HG03108 (cell line): Measurements from ENCODE around the gene UBE2K.
"Not testable (repeated sequence)": the region's sequence is repeated elsewhere in the genome, so short reads cannot be mapped to it uniquely, and the experiment has no call there.

Experiments used
- ATAC-seq: cut with Tn5 transposase; IDR thresholded peaks from one replicate; pipeline ENCODE4 v1.9.1; 2021; ENCODE audit warnings: moderate library complexity; ENCODE audit not compliant: unreplicated experiment

UBE2K gene

DNA sequence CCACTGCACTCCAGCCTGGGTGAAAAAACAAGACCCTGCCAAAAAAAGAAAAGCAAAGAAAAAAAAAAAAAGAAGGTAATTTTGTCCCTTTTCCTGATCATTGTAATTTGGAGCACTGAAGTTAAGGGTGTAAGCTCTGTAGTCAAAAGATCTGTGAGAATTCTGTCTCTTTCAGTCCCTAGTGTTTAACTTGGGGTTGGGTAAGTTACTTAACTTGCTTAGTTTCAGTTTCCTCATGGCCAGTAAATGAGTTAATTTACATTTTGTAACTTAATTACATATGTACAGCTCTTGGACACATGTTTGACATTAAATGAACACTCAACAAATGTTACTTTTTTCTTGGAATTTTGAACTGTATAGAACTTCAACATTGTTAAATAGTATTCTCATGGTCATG is 10.9 kb upstream of the UBE2K start:
- ATAC-seq: no peak

DNA sequence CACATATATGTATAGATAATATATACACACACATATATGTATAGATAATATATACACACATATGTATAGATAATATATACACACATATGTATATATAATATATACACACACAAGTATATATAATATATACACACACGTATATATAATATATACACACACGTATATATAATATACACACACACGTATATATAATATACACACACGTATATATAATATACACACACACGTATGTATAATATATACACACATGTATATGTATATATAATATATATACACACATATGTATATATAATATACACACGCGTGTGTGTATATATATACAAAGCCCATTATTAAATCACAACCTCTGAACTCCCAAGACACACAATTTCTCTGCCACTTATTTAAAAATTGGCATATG is 8.0 kb upstream of the UBE2K start:
- ATAC-seq: no peak

- peak; percentile 24 for ATAC-seq
These were observed 581 bp downstream of the UBE2K start for GRCh38 chr4:39698424-39699009.

DNA sequence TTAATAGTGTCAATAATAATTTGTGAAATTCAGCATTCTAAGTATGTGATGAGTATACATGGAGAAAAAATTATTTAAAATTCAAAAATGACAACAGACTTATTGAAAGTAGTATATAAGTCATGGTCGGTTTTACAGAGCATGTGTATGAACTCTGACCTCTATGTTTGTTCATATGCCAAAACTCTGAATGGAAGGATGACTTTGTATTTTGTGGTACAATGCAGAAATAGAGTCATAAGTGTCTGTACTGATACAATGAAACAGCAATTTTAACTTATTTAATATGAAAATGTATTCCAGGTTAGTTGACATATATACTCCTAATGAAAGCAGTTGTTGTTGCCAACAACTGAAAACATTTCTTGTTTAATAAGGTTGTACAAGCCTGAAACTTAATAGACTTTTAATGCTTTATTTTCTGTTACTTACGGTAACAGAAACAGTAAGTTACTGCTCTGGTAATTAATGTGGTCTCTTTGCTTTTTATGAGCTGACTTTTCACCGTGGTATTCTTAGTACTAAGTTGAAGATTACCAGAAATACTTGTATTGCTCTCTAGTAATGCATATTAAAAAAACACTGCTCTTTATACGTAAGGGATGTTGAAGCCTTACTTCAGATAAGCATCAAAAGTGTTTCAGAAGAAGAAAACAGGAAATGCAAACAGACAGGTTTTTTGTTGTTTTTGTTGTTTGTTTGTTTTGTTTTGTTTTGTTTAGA is 1.9 kb downstream of the UBE2K start:
- no peak for ATAC-seq

DNA sequence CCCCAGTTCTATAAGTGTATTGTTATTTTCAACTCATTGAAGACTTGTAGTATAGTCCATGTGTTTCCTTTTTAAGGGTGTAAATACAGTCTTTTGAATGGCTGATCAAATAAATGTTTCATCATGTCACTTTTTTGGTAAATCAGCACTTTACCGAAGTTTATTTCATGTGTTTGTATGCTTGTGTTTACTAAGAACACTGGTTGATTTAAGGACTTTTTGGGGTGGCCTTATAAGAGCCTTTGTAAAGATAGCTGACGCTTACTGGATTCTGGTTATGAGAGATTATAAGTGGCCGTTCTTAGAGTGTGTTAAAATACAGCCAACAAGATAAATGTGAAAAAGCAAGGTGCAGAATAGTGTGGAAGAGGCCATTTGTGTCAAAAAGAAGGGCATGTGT is 2.6 kb downstream of the UBE2K start:
- no peak for ATAC-seq

DNA sequence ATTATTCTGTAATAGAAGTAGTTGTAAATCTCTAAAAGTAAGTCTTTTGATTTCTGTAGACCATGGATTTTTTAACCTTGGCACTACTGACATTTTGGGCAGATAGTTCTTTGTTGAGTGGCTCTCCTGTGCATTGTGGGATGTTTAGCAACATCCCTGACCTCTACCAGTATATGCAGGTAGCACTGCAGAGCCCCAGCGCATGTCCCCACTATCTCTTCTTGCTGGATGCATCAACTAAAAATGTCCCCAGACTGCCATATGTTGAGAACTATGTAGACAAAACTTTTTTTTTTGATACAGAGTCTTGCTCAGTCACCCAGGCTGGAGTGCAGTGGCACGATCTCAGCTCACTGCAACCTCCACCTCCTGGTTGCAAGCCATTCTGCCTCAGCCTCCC is 4.8 kb downstream of the UBE2K start:
- no peak for ATAC-seq

DNA sequence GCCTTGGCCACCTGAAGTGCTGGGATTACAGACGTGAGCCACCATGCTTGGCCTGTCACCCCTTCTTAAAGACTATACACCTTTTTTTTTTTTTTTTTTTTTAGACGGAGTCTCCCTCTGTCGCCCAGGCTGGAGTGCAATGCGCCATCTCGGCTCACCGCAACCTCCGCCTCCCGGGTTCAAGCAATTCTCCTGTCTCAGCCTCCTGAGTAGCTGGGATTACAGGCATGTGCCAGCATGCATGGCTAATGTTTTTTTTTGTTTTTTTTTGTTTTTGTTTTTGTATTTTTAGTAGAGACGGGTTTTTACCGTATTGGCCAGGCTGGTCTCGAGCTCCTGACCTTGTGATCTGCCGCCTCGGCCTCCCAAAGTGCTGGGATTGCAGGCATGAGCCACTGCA is 6.9 kb downstream of the UBE2K start:
- not testable (repeated sequence) for ATAC-seq

GRCh38 chr4:39706334-39706733 is 8.4 kb downstream of the UBE2K start:
- ATAC-seq: no peak

- no peak for ATAC-seq
These were observed 9.0 kb downstream of the UBE2K start for GRCh38 chr4:39706741-39707511.

- ATAC-seq: no peak
These were observed 12.4 kb downstream of the UBE2K start for GRCh38 chr4:39710098-39710896.

DNA sequence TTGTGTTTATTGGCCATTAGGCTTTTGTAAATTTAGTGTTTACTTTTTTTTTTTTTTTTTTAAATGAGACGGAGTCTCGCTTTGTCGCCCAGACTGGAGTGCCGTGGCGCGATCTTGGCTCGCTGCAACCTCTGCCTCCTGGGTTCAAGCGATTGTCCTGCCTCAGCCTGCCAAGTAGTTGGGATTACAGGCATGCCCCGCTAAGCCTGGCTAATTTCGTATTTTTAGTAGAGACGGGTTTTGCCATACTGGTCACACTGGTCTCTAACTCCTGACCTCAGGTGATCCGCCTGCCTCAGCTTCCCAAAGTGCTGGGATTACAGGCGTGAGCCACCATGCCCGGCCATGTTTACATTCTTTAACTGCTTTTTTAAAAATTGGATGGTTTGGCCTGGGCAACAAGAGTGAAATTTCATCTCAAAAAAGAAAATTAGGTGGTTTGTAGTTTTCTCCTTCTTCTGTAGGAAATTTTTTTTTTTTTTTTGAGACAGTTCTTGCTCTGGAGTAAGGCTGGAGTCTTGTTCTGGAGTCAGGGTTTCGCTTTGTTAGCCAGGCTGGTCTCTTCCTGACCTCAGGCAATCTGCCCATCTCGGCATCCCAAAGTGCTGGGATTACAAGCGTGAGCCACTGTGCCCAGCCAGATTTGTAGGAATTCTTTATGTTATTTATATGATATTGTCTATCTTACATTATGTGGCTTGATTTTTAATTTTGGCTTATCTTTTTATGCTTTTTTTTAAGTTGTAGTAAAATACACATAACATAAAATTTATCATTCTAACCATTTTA is 15.1 kb downstream of the UBE2K start:
- no peak for ATAC-seq

DNA sequence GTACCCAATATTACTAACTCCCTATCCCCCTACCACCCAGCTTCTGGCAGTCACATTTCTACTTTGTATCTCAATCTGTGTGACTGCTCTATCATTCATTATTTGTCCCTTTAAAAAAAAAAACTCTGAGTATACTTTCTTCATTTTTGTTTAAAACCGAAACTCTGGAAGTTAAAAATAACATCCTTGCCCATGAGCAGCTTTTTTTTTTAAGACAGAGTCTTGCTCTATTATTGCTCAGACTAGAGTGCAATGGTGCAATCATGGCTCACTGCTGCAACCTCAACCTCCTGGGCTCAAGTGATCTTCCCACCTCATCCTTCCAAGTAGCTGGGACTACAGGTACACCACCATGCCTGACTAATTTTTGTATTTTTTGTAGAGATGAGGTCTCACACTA is 15.8 kb downstream of the UBE2K start:
- ATAC-seq: no peak

DNA sequence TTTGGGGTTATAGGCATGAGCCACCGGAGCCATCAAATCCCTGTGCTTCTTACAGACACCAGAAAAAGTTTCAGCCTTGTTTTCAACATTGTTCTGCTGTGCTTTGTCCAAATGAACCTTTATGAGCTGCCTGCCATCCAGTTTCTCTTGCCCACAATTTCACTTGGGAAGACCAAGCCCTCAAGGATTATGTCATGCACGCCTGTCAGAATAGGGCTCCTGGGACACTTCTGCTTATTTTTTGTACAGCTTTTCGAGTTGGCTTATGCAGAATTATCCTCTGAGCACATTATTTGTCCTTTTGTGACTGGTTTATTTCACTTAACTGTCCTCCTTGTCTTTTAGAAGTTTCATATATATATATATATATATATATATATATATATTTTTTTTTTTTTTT is 16.2 kb downstream of the UBE2K start:
- ATAC-seq: no peak

GRCh38 chr4:39715788-39716187 is 17.9 kb downstream of the UBE2K start:
- no peak for ATAC-seq

DNA sequence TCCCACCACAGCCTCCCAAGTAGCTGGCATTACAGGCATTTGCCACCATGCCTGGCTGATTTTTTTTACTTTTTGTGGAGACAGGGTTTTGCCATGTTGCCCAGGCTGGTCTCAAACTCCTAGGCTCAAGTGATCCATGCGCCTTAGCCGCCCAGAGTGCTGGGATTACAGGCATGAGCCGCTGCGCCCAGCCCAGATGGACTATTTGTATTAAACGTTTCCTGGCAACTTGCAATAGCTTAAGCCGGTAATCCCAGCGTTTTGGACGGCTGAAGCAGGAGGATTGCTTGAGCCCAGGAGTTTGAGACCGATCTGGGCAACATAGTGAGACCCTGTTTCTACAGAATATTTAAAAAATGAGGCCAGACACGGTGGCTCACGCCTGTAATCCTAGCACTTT is 18.4 kb downstream of the UBE2K start:
- no peak for ATAC-seq

- not testable (repeated sequence) for ATAC-seq
These were observed 19.8 kb downstream of the UBE2K start for GRCh38 chr4:39717743-39718142.

DNA sequence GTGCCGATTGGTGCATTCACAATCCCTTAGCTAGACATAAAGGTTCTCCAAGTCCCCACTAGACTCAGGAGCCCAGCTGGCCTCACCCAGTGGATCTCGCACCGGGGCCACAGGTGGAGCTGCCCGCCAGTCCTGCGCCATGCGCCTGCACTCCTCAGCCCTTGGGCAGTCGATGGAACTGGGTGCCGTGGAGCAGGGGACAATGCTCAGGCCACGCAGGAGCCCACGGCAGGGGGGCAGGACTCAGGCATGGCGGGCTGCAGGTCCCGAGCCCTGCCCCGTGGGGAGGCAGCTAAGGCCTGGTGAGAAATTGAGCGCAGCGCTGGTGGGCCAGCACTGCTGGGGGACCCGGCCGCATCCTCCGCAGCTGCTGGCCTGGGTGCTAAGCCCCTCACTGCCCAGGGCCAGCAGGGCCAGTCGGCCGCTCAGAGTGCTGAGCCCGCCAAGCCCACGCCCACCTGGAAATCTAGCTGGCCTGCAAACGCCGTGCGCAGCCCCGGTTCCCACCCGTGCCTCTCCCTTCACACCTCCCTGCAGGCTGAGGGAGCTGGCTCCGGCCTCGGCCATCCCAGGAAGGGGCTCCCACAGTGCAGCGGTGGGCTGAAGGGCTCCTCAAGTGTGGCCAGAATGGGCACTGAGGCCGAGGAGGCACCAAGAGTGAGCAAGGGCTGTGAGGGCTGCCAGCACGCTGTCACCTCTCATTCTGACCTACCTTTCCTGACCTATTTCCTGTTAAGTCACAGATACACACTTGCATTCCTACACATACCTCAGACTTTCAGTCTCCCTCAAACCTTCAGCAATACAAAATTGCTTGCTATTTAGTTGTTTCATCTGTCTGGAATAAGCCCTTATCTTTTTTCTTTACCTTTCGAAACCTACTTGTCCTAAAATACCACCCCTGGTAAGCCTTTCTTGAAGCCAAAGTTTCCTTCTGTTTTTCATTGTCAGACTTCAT is 20.7 kb downstream of the UBE2K start:
- ATAC-seq: no peak

- ATAC-seq: no peak
These were observed 22.1 kb downstream of the UBE2K start for GRCh38 chr4:39719804-39720580.

- not testable (repeated sequence) for ATAC-seq
These were observed 23.3 kb downstream of the UBE2K start for GRCh38 chr4:39721273-39721672.
